Suppressor macrophage (primary cell): ENCODE data around the gene FERMT1.
"Not testable (repeated sequence)": the region's sequence is repeated elsewhere in the genome, so short reads cannot be mapped to it uniquely, and the experiment has no call there.

Experiments used
- DNase-seq, 4 experiments: peaks; one replicate each; pipeline ENCODE4 v3.0.0-alpha.2; 2020 to 2022

The FERMT1 gene

GRCh38 chr20:6038256-6038655, 84.6 kb downstream of the FERMT1 start:
- DNase-seq, result no peak

- no peak for DNase-seq
These were observed 85.7 kb downstream of the FERMT1 start for GRCh38 chr20:6037082-6037481.

- peak in 2 of 4 experiments; percentile 20 for DNase-seq
These were observed 86.6 kb downstream of the FERMT1 start for GRCh38 chr20:6036213-6036612.

GRCh38 chr20:6034134-6034969, 88.5 kb downstream of the FERMT1 start:
- DNase-seq, result peak; percentile 5 to 40 (median 16)

GRCh38 chr20:6032907-6033306, 89.9 kb downstream of the FERMT1 start:
- not testable (repeated sequence) for DNase-seq

GRCh38 chr20:6030453-6031080, 92.3 kb downstream of the FERMT1 start:
- no peak for DNase-seq

- DNase-seq, result no peak
These were observed 93.3 kb downstream of the FERMT1 start for GRCh38 chr20:6029538-6029937.

- DNase-seq, result no peak
These were observed 94.0 kb downstream of the FERMT1 start for GRCh38 chr20:6028818-6029217.

- peak; percentile 15 to 54 (median 26) for DNase-seq
These were observed 96.8 kb downstream of the FERMT1 start for GRCh38 chr20:6026051-6026450.
